Measurements from ENCODE around the gene TLR10.

TLR10 gene

GRCh38 chr4:38819569-38819968 is 36.8 kb upstream of the TLR10 start:
- H3K4me3 ChIP-seq (ENCODE audit: low read length): peak overlapping the region; percentile 61
- H3K27me3 ChIP-seq (ENCODE audit: low read depth, low read length): no peaks in the 10 kb centered on the region
- H3K4me2 ChIP-seq (ENCODE audit: low read length): peak overlapping the region; percentile 90
- H3K9me3 ChIP-seq (ENCODE audit: insufficient read depth, low read length): peaks cover 10% of the 10 kb centered on the region; the same call in 1 of the 2 replicates
- peak overlapping the region; percentile 84 for H3K9ac ChIP-seq (ENCODE audit: low read length)
- H3K36me3 ChIP-seq (replicated peaks; ENCODE audit: low read depth, low read length): peaks cover 39% of the 10 kb centered on the region
- no peak overlapping the region for H2AFZ ChIP-seq (ENCODE audit: low read depth, low read length)
- H3K4me1 ChIP-seq (ENCODE audit: low read length): peaks cover 68% of the 10 kb centered on the region
- H4K20me1 ChIP-seq (ENCODE audit: insufficient read depth, low read length): no peaks in the 10 kb centered on the region
- peak overlapping the region; percentile 97 for H3K27ac ChIP-seq (ENCODE audit: low read length)
- H3K79me2 ChIP-seq (ENCODE audit: low read length): peaks cover 11% of the 10 kb centered on the region
- no peak for TF ChIP-seq CTCF (IDR thresholded peaks at IDR 0.05; ENCODE audit: low read depth, low read length)
- TF ChIP-seq EZH2phosphoT487 (IDR thresholded peaks at IDR 0.05; ENCODE audit: low read depth): no peak

- Histone ChIP-seq H4K20me1 (ENCODE audit: insufficient read depth, low read length) (no peaks in the 10 kb centered on the region), H3K36me3 (replicated peaks; ENCODE audit: low read depth, low read length) (peaks cover 39% of the 10 kb centered on the region), H3K4me1 (ENCODE audit: low read length) (peaks cover 68% of the 10 kb centered on the region), H3K79me2 (ENCODE audit: low read length) (peaks cover 11% of the 10 kb centered on the region), H2AFZ (ENCODE audit: low read depth, low read length) (no peak overlapping the region), H3K9me3 (ENCODE audit: insufficient read depth, low read length) (peaks cover 10% of the 10 kb centered on the region; the same call in 1 of the 2 replicates), H3K27me3 (ENCODE audit: low read depth, low read length) (no peaks in the 10 kb centered on the region), H3K4me2 (ENCODE audit: low read length) (peak overlapping the region; percentile 90), H3K27ac (ENCODE audit: low read length) (peak overlapping the region; percentile 97), H3K9ac (ENCODE audit: low read length) (peak overlapping the region; percentile 84), H3K4me3 (ENCODE audit: low read length) (peak overlapping the region; percentile 61; the same call in 1 of the 2 replicates)
- 0 out of 2 replicates have a peak, but pooled peaks have one; percentile 6 for TF ChIP-seq CTCF (IDR thresholded peaks at IDR 0.05; ENCODE audit: low read depth, low read length)
- TF ChIP-seq EZH2phosphoT487 (IDR thresholded peaks at IDR 0.05; ENCODE audit: low read depth): no peak
Measured at GRCh38 chr4:38818441-38818976, 35.7 kb upstream of the TLR10 start.

GRCh38 chr4:38815885-38816782 is 33.3 kb upstream of the TLR10 start:
- H3K79me2 ChIP-seq (ENCODE audit: low read length): peaks cover 11% of the 10 kb centered on the region
- H3K27me3 ChIP-seq (ENCODE audit: low read depth, low read length): no peaks in the 10 kb centered on the region
- H3K9me3 ChIP-seq (ENCODE audit: insufficient read depth, low read length): no peaks in the 10 kb centered on the region; the same call in 1 of the 2 replicates
- TF ChIP-seq EZH2phosphoT487 (IDR thresholded peaks at IDR 0.05; ENCODE audit: low read depth): no peak
- no peak for TF ChIP-seq CTCF (IDR thresholded peaks at IDR 0.05; ENCODE audit: low read depth, low read length)
- H3K36me3 ChIP-seq (replicated peaks; ENCODE audit: low read depth, low read length): peaks cover 32% of the 10 kb centered on the region
- peak overlapping the region; percentile 94 for H3K27ac ChIP-seq (ENCODE audit: low read length)
- no peak overlapping the region for H2AFZ ChIP-seq (ENCODE audit: low read depth, low read length)
- H3K4me1 ChIP-seq (ENCODE audit: low read length): peaks cover 63% of the 10 kb centered on the region
- H3K9ac ChIP-seq (ENCODE audit: low read length): peak overlapping the region; percentile 85
- H3K4me3 ChIP-seq (ENCODE audit: low read length): peak overlapping the region; percentile 66
- no peaks in the 10 kb centered on the region for H4K20me1 ChIP-seq (ENCODE audit: insufficient read depth, low read length)
- H3K4me2 ChIP-seq (ENCODE audit: low read length): peak overlapping the region; percentile 78

- Histone ChIP-seq H3K4me3 (ENCODE audit: low read length) (no peak overlapping the region), H3K4me1 (ENCODE audit: low read length) (peaks cover 54% of the 10 kb centered on the region), H4K20me1 (ENCODE audit: insufficient read depth, low read length) (no peaks in the 10 kb centered on the region), H3K9ac (ENCODE audit: low read length) (no peak overlapping the region), H3K27me3 (ENCODE audit: low read depth, low read length) (no peaks in the 10 kb centered on the region), H2AFZ (ENCODE audit: low read depth, low read length) (no peak overlapping the region), H3K36me3 (replicated peaks; ENCODE audit: low read depth, low read length) (peaks cover 34% of the 10 kb centered on the region), H3K27ac (ENCODE audit: low read length) (no peak overlapping the region), H3K9me3 (ENCODE audit: insufficient read depth, low read length) (no peaks in the 10 kb centered on the region; the same call in 1 of the 2 replicates), H3K79me2 (ENCODE audit: low read length) (peaks cover 11% of the 10 kb centered on the region), H3K4me2 (ENCODE audit: low read length) (no peak overlapping the region)
- TF ChIP-seq CTCF (IDR thresholded peaks at IDR 0.05; ENCODE audit: low read depth, low read length) (no peak), EZH2phosphoT487 (IDR thresholded peaks at IDR 0.05; ENCODE audit: low read depth) (no peak)
Measured at GRCh38 chr4:38814386-38814785, 31.6 kb upstream of the TLR10 start.

All from OCI-LY3 (cell line).